Adipocyte (in vitro differentiated cells): ENCODE measurements around the gene CRHBP.
"Not testable (repeated sequence)": the region's sequence is repeated elsewhere in the genome, so short reads cannot be mapped to it uniquely, and the experiment has no call there.

Experiments used
- DNase-seq: peaks from one replicate; pipeline ENCODE4 v3.0.0-alpha.2; 2015; ENCODE audit warnings: low read depth
- H3K27me3 ChIP-seq: replicated peaks from 2 replicates; pipeline ENCODE4 v1.7.0; 2013; ENCODE audit warnings: mild to moderate bottlenecking, low read length, moderate library complexity; ENCODE audit not compliant: control insufficient read depth, insufficient read depth
- H3K36me3 ChIP-seq: 2 replicates; pipeline ENCODE4 v1.7.0; 2013; ENCODE audit warnings: low read length, mild to moderate bottlenecking, moderate library complexity; ENCODE audit not compliant: control insufficient read depth, insufficient read depth, severe bottlenecking
- H3K4me1 ChIP-seq: 2 replicates; pipeline ENCODE4 v1.7.0; 2013; ENCODE audit warnings: mild to moderate bottlenecking, low read length, moderate library complexity; ENCODE audit not compliant: control insufficient read depth, insufficient read depth
- H3K4me3 ChIP-seq: 2 replicates; pipeline ENCODE4 v1.7.0; 2013; ENCODE audit warnings: mild to moderate bottlenecking, low read length, moderate library complexity
- H3K9ac ChIP-seq: 2 replicates; pipeline ENCODE4 v1.7.0; 2013; ENCODE audit warnings: mild to moderate bottlenecking, low read length, moderate library complexity
- H3K9me3 ChIP-seq: 2 replicates; pipeline ENCODE4 v1.7.0; 2013; ENCODE audit warnings: mild to moderate bottlenecking, low read length, moderate library complexity; ENCODE audit not compliant: control insufficient read depth

The CRHBP gene

DNA sequence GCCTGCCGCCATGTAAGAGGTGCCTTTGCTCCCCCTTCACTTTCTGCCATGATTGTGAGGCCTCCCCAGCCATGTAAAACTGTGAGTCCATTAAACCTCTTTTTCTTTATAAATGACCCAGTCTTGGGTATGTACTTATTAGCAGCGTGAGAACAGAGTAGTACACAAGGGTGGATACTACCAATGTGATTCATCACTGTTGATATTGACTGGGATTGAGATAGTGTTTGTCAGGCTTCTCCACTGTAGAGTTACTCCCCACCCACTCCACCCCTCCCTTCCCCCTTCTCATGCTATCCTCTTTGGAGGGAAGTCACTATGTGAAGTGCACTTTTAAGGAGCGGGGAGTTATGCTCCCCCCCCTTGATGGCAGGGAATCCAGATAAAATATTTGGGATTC lies 11.4 kb upstream of the CRHBP start:
- Histone ChIP-seq H3K27me3 (no peaks in the 10 kb centered on the region), H3K4me1 (peaks cover 9% of the 10 kb centered on the region), H3K9ac (no peak overlapping the region), H3K4me3 (no peak overlapping the region), H3K36me3 (no peaks in the 10 kb centered on the region), H3K9me3 (no peaks in the 10 kb centered on the region)
- DNase-seq, result no peak

DNA sequence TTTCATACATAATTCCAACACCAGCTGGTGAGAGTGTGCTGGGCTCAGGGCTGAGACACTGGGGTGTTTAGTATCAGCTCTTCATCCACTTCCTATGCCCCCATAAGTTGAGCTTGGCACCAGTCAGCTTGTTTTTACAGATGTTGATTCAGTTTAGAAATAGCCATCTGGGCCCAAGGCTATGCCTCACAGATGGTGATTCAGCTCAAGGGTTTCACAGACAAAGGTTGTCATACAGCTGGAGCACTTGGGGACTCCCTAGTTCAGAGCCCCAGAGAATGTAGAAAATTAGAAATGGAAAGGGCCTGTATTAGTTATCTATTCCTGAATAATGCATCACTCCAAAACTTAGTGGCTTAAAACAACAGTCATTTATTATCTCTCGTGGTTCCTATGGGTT lies 10.3 kb upstream of the CRHBP start:
- Histone ChIP-seq H3K27me3 (no peaks in the 10 kb centered on the region), H3K4me3 (no peak overlapping the region), H3K4me1 (peaks cover 9% of the 10 kb centered on the region), H3K36me3 (no peaks in the 10 kb centered on the region), H3K9me3 (no peaks in the 10 kb centered on the region), H3K9ac (no peak overlapping the region)
- DNase-seq, result peak; percentile 67

DNA sequence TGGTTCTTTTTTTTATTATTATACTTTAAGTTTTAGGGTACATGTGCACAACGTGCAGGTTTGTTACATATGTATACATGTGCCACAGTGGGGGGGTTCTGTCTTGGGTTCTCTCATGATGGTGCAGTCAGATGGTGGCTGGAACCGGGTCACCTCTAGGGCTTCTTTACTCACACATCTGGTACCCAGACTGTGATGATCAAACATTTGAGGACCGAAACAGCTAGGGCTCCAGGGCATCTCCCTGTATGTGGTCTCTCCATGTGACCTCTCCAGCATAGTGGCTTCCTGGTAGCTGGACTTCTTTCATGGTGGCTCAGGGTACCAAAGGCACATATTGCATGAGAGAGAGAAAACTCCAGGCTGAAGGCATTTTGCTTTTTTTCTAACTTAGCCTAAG lies 9.8 kb upstream of the CRHBP start:
- no peak for DNase-seq

GRCh38 chr5:76944638-76945037 lies 8.2 kb upstream of the CRHBP start:
- H3K4me3 ChIP-seq, result no peak overlapping the region
- peaks cover 9% of the 10 kb centered on the region for H3K4me1 ChIP-seq
- DNase-seq, result no peak
- H3K36me3 ChIP-seq, result no peaks in the 10 kb centered on the region
- H3K9me3 ChIP-seq, result no peaks in the 10 kb centered on the region
- no peaks in the 10 kb centered on the region for H3K27me3 ChIP-seq
- no peak overlapping the region for H3K9ac ChIP-seq

More for the DNA sequence above, 9.8 kb upstream of the CRHBP start:
- no peaks in the 10 kb centered on the region for H3K9me3 ChIP-seq
- H3K9ac ChIP-seq, result no peak overlapping the region
- peaks cover 9% of the 10 kb centered on the region for H3K4me1 ChIP-seq
- no peak overlapping the region for H3K4me3 ChIP-seq
- H3K36me3 ChIP-seq, result no peaks in the 10 kb centered on the region
- no peaks in the 10 kb centered on the region for H3K27me3 ChIP-seq

DNA sequence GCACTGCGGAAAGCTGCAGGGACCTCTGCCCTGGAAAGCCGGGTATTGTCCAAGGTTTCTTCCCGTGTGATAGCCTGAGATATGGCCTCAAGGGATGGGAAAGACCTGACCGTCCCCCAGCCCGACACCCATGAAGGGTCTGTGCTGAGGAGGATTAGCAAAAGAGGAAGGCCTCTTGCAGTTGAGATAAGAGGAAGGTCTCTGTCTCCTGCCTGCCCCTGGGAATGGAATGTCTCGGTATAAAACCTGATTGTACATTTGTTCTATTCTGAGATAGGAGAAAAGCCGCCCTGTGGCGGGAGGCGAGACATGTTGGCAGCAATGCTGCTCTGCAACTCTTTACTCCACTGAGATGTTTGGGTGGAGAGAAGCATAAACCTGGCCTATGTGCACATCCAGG lies 7.6 kb upstream of the CRHBP start:
- not testable (repeated sequence) for H3K4me3 ChIP-seq, DNase-seq, H3K4me1 ChIP-seq, H3K9me3 ChIP-seq, H3K36me3 ChIP-seq, H3K9ac ChIP-seq, H3K27me3 ChIP-seq

GRCh38 chr5:76946090-76946489 lies 6.8 kb upstream of the CRHBP start:
- no peaks in the 10 kb centered on the region for H3K36me3 ChIP-seq
- H3K9ac ChIP-seq, result no peak overlapping the region
- H3K4me3 ChIP-seq, result no peak overlapping the region
- H3K9me3 ChIP-seq, result no peaks in the 10 kb centered on the region
- DNase-seq, result no peak
- peaks cover 9% of the 10 kb centered on the region for H3K4me1 ChIP-seq
- no peaks in the 10 kb centered on the region for H3K27me3 ChIP-seq

GRCh38 chr5:76947082-76947503 lies 5.8 kb upstream of the CRHBP start:
- no peak overlapping the region for H3K4me3 ChIP-seq
- no peaks in the 10 kb centered on the region for H3K9me3 ChIP-seq
- no peaks in the 10 kb centered on the region for H3K27me3 ChIP-seq
- no peak for DNase-seq
- no peak overlapping the region for H3K9ac ChIP-seq
- no peaks in the 10 kb centered on the region for H3K36me3 ChIP-seq
- H3K4me1 ChIP-seq, result peaks cover 9% of the 10 kb centered on the region

DNA sequence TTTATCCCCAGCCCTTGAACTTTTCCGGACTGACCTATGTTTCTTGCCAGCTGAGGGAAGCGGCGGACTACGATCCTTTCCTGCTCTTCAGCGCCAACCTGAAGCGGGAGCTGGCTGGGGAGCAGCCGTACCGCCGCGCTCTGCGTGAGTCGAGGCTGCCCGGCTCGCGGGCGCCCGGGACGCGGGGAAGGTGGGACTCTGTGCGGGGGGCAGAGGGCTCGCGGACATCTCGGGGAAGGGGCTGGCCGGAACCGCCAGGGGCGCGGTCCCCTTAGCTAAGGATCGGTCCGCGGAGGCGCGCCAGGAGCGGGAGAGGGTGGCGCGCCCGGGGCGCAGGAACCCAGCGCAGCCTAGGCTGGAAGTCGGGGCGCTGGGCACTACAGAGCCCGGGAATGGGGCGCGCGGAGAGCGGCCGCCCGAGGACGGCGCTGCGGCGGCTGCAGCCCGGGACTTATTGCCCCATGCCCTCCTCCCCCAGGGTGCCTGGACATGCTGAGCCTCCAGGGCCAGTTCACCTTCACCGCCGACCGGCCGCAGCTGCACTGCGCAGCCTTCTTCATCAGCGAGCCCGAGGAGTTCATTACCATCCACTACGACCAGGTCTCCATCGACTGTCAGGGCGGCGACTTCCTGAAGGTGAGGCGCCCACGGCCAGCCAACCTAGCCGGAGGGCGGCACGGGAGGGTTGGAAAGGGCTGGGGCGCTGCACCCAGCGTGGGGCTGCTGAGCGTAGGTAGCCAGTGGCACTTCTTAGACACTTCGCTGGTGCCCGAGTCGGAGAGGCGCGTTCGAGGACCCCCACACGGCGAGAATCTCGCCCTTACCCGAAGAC lies 922 bp downstream of the CRHBP start:
- Histone ChIP-seq H3K9ac (no peak overlapping the region), H3K9me3 (no peaks in the 10 kb centered on the region), H3K27me3 (peaks cover 23% of the 10 kb centered on the region), H3K4me1 (peaks cover 8% of the 10 kb centered on the region), H3K36me3 (no peaks in the 10 kb centered on the region), H3K4me3 (peak overlapping the region; percentile 65)
- peak; percentile 30 for DNase-seq

DNA sequence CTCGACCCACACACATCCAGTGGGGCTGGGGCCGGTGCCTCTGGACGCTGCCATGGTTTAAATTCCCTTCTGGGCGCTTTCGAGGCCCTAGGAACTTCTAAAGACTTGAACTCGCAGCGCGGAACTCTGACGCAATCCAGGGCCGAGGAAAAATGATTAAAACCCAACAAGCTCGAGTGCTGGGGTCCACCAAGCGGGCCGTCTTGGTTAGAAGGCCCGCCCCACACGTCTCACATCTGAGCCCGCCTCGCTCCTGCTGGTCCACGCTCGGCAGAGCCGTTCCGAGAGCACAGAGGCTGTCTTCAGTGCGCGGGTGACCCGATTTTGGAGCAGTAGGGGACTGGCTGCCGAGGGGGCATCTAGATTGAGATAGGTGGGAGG lies 1.5 kb downstream of the CRHBP start:
- Histone ChIP-seq H3K4me3 (peak overlapping the region; percentile 65), H3K27me3 (peaks cover 23% of the 10 kb centered on the region), H3K9ac (no peak overlapping the region), H3K9me3 (no peaks in the 10 kb centered on the region), H3K4me1 (peaks cover 14% of the 10 kb centered on the region), H3K36me3 (no peaks in the 10 kb centered on the region)
- DNase-seq, result no peak

DNA sequence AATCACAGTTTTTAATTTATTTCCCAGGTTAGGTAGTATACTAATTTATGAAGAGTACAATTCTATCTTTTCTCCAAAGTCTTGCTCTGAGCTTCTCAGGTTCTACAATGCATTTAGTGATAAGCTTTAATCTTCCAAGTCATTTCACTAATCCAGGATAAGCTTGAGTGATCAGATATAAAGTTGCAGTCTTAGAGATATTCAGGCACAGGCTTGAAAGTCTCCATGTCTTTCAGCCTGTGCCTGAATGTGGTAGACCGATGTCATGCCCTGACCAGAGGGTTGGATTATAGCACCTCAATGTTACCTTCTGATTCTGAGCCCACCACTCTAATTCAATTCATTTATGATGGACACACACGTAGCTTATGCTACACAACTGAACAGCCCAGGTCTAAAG lies 3.2 kb downstream of the CRHBP start:
- no peaks in the 10 kb centered on the region for H3K36me3 ChIP-seq
- H3K27me3 ChIP-seq, result peaks cover 23% of the 10 kb centered on the region
- peaks cover 14% of the 10 kb centered on the region for H3K4me1 ChIP-seq
- H3K4me3 ChIP-seq, result no peak overlapping the region
- no peak for DNase-seq
- H3K9ac ChIP-seq, result no peak overlapping the region
- H3K9me3 ChIP-seq, result no peaks in the 10 kb centered on the region

- DNase-seq, result peak; percentile 19
- Histone ChIP-seq H3K27me3 (peaks cover 9% of the 10 kb centered on the region), H3K9me3 (no peaks in the 10 kb centered on the region), H3K9ac (no peak overlapping the region), H3K4me1 (peaks cover 9% of the 10 kb centered on the region), H3K36me3 (no peaks in the 10 kb centered on the region), H3K4me3 (no peak overlapping the region)
Observed at GRCh38 chr5:76958991-76959767, 6.3 kb downstream of the CRHBP start.
